DOHH2 (cell line): ENCODE results near the gene EPB41L5.

ENCODE experiments used
- H3F3A ChIP-seq: fragments of 200-600 bp; sonication (generic), shearing (Covaris generic); 2 replicates; pipeline ENCODE4 v1.6.0; 2016; ENCODE audit warnings: antibody characterized with exemption, mild to moderate bottlenecking; ENCODE audit not compliant: control insufficient read depth, insufficient read depth
- H3K27ac ChIP-seq: fragments of 200-600 bp; sonication (generic); 2 replicates; pipeline ENCODE4 v1.5.1; 2014; ENCODE audit warnings: low read depth, mild to moderate bottlenecking, low read length, moderate library complexity
- H3K27me3 ChIP-seq: fragments of 200-600 bp; sonication (generic); 2 replicates; pipeline ENCODE4 v1.6.1; 2014; ENCODE audit warnings: mild to moderate bottlenecking, low read length, mixed read lengths; ENCODE audit not compliant: control insufficient read depth
- H3K36me3 ChIP-seq: fragments of 200-600 bp; sonication (generic); 2 replicates; pipeline ENCODE4 v1.6.1; 2014; ENCODE audit warnings: mild to moderate bottlenecking, low read length, moderate library complexity, mixed read lengths; ENCODE audit not compliant: control insufficient read depth
- H3K4me1 ChIP-seq: fragments of 200-600 bp; sonication (generic); 2 replicates; pipeline ENCODE4 v1.6.1; 2014; ENCODE audit warnings: mild to moderate bottlenecking, low read length, mixed read lengths; ENCODE audit not compliant: control insufficient read depth
- H3K4me2 ChIP-seq: fragments of 200-600 bp; sonication (generic); 2 replicates; pipeline ENCODE4 v1.6.0; 2014; ENCODE audit warnings: mild to moderate bottlenecking, low read length, moderate library complexity
- H3K4me3 ChIP-seq: fragments of 200-600 bp; sonication (generic); 2 replicates; pipeline ENCODE4 v1.5.1; 2014; ENCODE audit warnings: mild to moderate bottlenecking, low read length, mixed read lengths
- H3K79me2 ChIP-seq: fragments of 200-600 bp; sonication (generic); 2 replicates; pipeline ENCODE4 v1.6.1; 2014; ENCODE audit warnings: mild to moderate bottlenecking, low read length, mixed read lengths; ENCODE audit not compliant: control insufficient read depth
- H3K9me2 ChIP-seq: fragments of 200-600 bp; sonication (generic); replicated peaks from 2 replicates; pipeline ENCODE4 v1.6.1; 2014; ENCODE audit warnings: mild to moderate bottlenecking, low read length, mixed read lengths; ENCODE audit not compliant: control insufficient read depth
- H3K9me3 ChIP-seq: fragments of 200-600 bp; sonication (generic); 2 replicates; pipeline ENCODE4 v1.6.1; 2014; ENCODE audit warnings: antibody characterized with exemption, low read length, mixed read lengths; ENCODE audit not compliant: control insufficient read depth, insufficient read depth
- H4K20me1 ChIP-seq: fragments of 200-600 bp; sonication (generic); 2 replicates; pipeline ENCODE4 v1.6.0; 2014; ENCODE audit warnings: low read depth, mild to moderate bottlenecking, antibody characterized with exemption, low read length, moderate library complexity; ENCODE audit not compliant: control insufficient read depth, insufficient read depth
- CTCF ChIP-seq: fragments of 200-600 bp; sonication (generic); IDR thresholded peaks from one replicate; pipeline ENCODE4 v1.5.1; 2014; ENCODE audit warnings: antibody characterized with exemption, mild to moderate bottlenecking, low read depth, low read length; ENCODE audit not compliant: poor library complexity, severe bottlenecking
- EZH2phosphoT487 ChIP-seq: fragments of 200-600 bp; sonication (generic); IDR thresholded peaks from 2 replicates; pipeline ENCODE4 v1.6.1; 2017; ENCODE audit warnings: borderline replicate concordance, mild to moderate bottlenecking, antibody characterized with exemption, low read length, moderate library complexity, mixed read lengths

Gene EPB41L5

GRCh38 chr2:120110507-120110906, 97.6 kb downstream of the EPB41L5 start:
- TF ChIP-seq CTCF (no peak), EZH2phosphoT487 (no peak)
- Histone ChIP-seq H3K4me2 (no peak overlapping the region), H3K27me3 (peaks cover 3% of the 10 kb centered on the region; the same call in 1 of the 2 replicates), H3F3A (no peaks in the 10 kb centered on the region), H4K20me1 (no peaks in the 10 kb centered on the region), H3K36me3 (no peaks in the 10 kb centered on the region), H3K9me3 (no peaks in the 10 kb centered on the region), H3K4me3 (no peak overlapping the region), H3K4me1 (peaks cover 16% of the 10 kb centered on the region), H3K79me2 (no peaks in the 10 kb centered on the region), H3K9me2 (no peaks in the 10 kb centered on the region), H3K27ac (no peak overlapping the region)

- Histone ChIP-seq H3K9me3 (no peaks in the 10 kb centered on the region), H4K20me1 (no peaks in the 10 kb centered on the region), H3K27me3 (peaks cover 3% of the 10 kb centered on the region; the same call in 1 of the 2 replicates), H3K27ac (no peak overlapping the region), H3K79me2 (no peaks in the 10 kb centered on the region), H3K9me2 (no peaks in the 10 kb centered on the region), H3K4me3 (no peak overlapping the region), H3F3A (no peaks in the 10 kb centered on the region), H3K4me2 (no peak overlapping the region), H3K36me3 (no peaks in the 10 kb centered on the region), H3K4me1 (peaks cover 16% of the 10 kb centered on the region)
- TF ChIP-seq CTCF: no peak
- no peak for TF ChIP-seq EZH2phosphoT487
These were observed 98.3 kb downstream of the EPB41L5 start for GRCh38 chr2:120111193-120111592.

GRCh38 chr2:120118018-120118417, 105.1 kb downstream of the EPB41L5 start:
- TF ChIP-seq EZH2phosphoT487 (no peak), CTCF (no peak)
- no peaks in the 10 kb centered on the region for H3K9me3 ChIP-seq
- no peaks in the 10 kb centered on the region for H3K9me2 ChIP-seq
- H3K4me2 ChIP-seq: no peak overlapping the region
- no peaks in the 10 kb centered on the region for H3K36me3 ChIP-seq
- no peaks in the 10 kb centered on the region for H4K20me1 ChIP-seq
- H3K27me3 ChIP-seq: no peaks in the 10 kb centered on the region
- no peaks in the 10 kb centered on the region for H3K79me2 ChIP-seq
- no peaks in the 10 kb centered on the region for H3K4me1 ChIP-seq
- no peaks in the 10 kb centered on the region for H3F3A ChIP-seq
- H3K4me3 ChIP-seq: no peak overlapping the region
- H3K27ac ChIP-seq: no peak overlapping the region
